B cell (primary cell): ENCODE results near the gene LPIN2. TPM values are rescaled to one million over a fixed set of nuclear protein-coding genes. Genes with fewer than 3 reads are reported as not detected.

ENCODE experiments used
- ATAC-seq: fragments of 200-7000 bp; cut with Tn5 transposase; one replicate; pipeline ENCODE4 v1.10.0; 2021; ENCODE audit warnings: low read depth, mild to moderate bottlenecking, moderate number of reproducible peaks, moderate library complexity
- CTCF ChIA-PET: fragments of 350-600 bp; sonication (Branson Sonifier 250); formaldehyde crosslinking; loops from one replicate; lab custom pipeline; 2021; ENCODE audit warnings: antibody characterized with exemption, inconsistent platforms; lab: Charles Lee
- POLR2A ChIA-PET: fragments of 350-600 bp; sonication (Branson Sonifier 250); formaldehyde crosslinking; loops from one replicate; lab custom pipeline; 2021; ENCODE audit warnings: antibody characterized with exemption; lab: Charles Lee
- DNase-seq: peaks from one replicate; pipeline ENCODE4 v3.0.0; 2013
- H2AFZ ChIP-seq: 2 replicates; pipeline ENCODE4 v1.6.1; 2012; ENCODE audit warnings: mild to moderate bottlenecking, low read depth, low read length; ENCODE audit not compliant: insufficient read depth, poor library complexity, severe bottlenecking
- H3K27ac ChIP-seq, 2 donors: 1 replicate in 1 of 2; 2 replicates in 1 of 2; pipeline ENCODE4 v1.5.1; 2012 to 2013; ENCODE audit warnings: low read length in 2 of 2, mild to moderate bottlenecking in 2 of 2, moderate library complexity in 1 of 2
- H3K27me3 ChIP-seq, 4 experiments: fragments of 200-600 bp in 1 of 4; sonication (generic) in 1 of 4; replicated peaks in 1 of 4; 1 replicate in 2 of 4; 2 replicates in 2 of 4; pipeline versions ENCODE4 v1.6.1 to v1.7.0; 2013 to 2016; ENCODE audit warnings: low read length in 3 of 4, mild to moderate bottlenecking in 2 of 4, mixed read lengths in 1 of 4, moderate library complexity in 1 of 4; ENCODE audit not compliant: insufficient read depth in 4 of 4, control insufficient read depth in 3 of 4; ENCODE audit errors: control extremely low read depth in 1 of 4
- H3K36me3 ChIP-seq, 2 experiments: replicated peaks in 1 of 2; 1 replicate in 1 of 2; 2 replicates in 1 of 2; pipeline versions ENCODE4 v1.6.1 to v1.7.1; 2013; ENCODE audit warnings: low read length in 1 of 2; ENCODE audit not compliant: insufficient read depth in 2 of 2, control insufficient read depth in 1 of 2; ENCODE audit errors: control extremely low read depth in 1 of 2, extremely low read depth in 1 of 2
- H3K4me1 ChIP-seq, 2 donors: fragments of 200-600 bp in 1 of 2; sonication (generic) in 1 of 2; 1 replicate in 1 of 2; 2 replicates in 1 of 2; pipeline versions ENCODE4 v1.5.1 to v1.6.1; 2013 to 2017; ENCODE audit warnings: low read length in 2 of 2; ENCODE audit not compliant: control insufficient read depth in 2 of 2, insufficient read depth in 2 of 2
- H3K4me2 ChIP-seq: replicated peaks from 2 replicates; pipeline ENCODE3; 2012; ENCODE audit warnings: mild to moderate bottlenecking, low read depth, low read length; ENCODE audit not compliant: poor library complexity, severe bottlenecking
- H3K4me3 ChIP-seq, 5 experiments: fragments of 200-600 bp in 1 of 5; sonication (generic) in 1 of 5; 1 replicate in 3 of 5; 2 replicates in 2 of 5; pipeline versions ENCODE4 v1.5.1 to v1.7.0; 2011 to 2016; ENCODE audit warnings: low read length in 4 of 5, mild to moderate bottlenecking in 4 of 5, low read depth in 2 of 5, control low read depth in 1 of 5, moderate library complexity in 1 of 5; ENCODE audit not compliant: insufficient read depth in 1 of 5; ENCODE audit errors: control extremely low read depth in 1 of 5, extremely low read depth in 1 of 5
- H3K79me2 ChIP-seq: fragments of 200-600 bp; sonication (generic); one replicate; pipeline ENCODE4 v1.6.0; 2016; ENCODE audit warnings: low read length; ENCODE audit not compliant: control insufficient read depth, insufficient read depth
- H3K9ac ChIP-seq: fragments of 200-600 bp; sonication (generic); 2 replicates; pipeline ENCODE4 v1.6.1; 2017; ENCODE audit warnings: mild to moderate bottlenecking, low read length, moderate library complexity
- H3K9me3 ChIP-seq, 3 donors: one replicate each; pipeline versions ENCODE4 v1.6.1 to v1.7.1; 2013; ENCODE audit warnings: low read length in 2 of 3; ENCODE audit not compliant: control insufficient read depth in 2 of 3, insufficient read depth in 1 of 3; ENCODE audit errors: control extremely low read depth in 1 of 3
- H4K20me1 ChIP-seq: 2 replicates; pipeline ENCODE4 v1.6.0; 2012; ENCODE audit warnings: mild to moderate bottlenecking, low read length; ENCODE audit not compliant: insufficient read depth, control insufficient read depth, poor library complexity, severe bottlenecking
- H3K27ac Mint-ChIP-seq: one replicate; pipeline ENCODE4 v1.8.0; 2021; ENCODE audit warnings: mixed read lengths
- H3K27me3 Mint-ChIP-seq: one replicate; pipeline ENCODE4 v1.8.0; 2021; ENCODE audit warnings: mixed read lengths
- H3K4me1 Mint-ChIP-seq: one replicate; pipeline ENCODE4 v1.8.0; 2021; ENCODE audit warnings: mixed read lengths
- H3K4me3 Mint-ChIP-seq: one replicate; pipeline ENCODE4 v1.8.0; 2021; ENCODE audit warnings: mixed read lengths
- H3K9me3 Mint-ChIP-seq: one replicate; pipeline ENCODE4 v1.8.0; 2022; ENCODE audit warnings: mixed read lengths; ENCODE audit not compliant: insufficient read depth
- EZH2 ChIP-seq: IDR thresholded peaks from 2 replicates; pipeline ENCODE4 v1.6.1; 2012; ENCODE audit warnings: borderline replicate concordance, low read depth, mild to moderate bottlenecking, moderate library complexity, low read length; ENCODE audit not compliant: insufficient read depth, poor library complexity, severe bottlenecking
- WGBS: methylation state at CpG from one replicate; pipeline ENCODE4 v1.1.5; 2013; ENCODE audit warnings: missing lambda C conversion rate; ENCODE audit not compliant: insufficient coverage; 5-methylcytosine and 5-hydroxymethylcytosine counted together
- intact Hi-C: fragments of 100-400 bp; cut with micrococcal nuclease; formaldehyde crosslinking; loops from one replicate; pipeline ENCODE4 v1.10.0; 2022
- polyA plus RNA-seq: library from polyadenylated mRNA; depleted of rRNA; stranded (reverse); fragments of >200 nt; gene quantifications from 2 replicates; pipeline ENCODE4 v1.2.3, GENCODE V29; 2012
- total RNA-seq, 2 donors: library from RNA; stranded (reverse); fragments of 120-200 nt in 1 of 2; gene quantifications; 1 replicate in 1 of 2; 2 replicates in 1 of 2; pipeline versions ENCODE4 v1.2.3 to v1.2.4, GENCODE V29; 2013 to 2022
- TF ChIP-seq, protein P1 (sequence below): fragments of 200-600 bp; IDR thresholded peaks from one replicate; pipeline ENCODE4 v1.8.0; 2022; ENCODE audit warnings: antibody characterized with exemption, mild to moderate bottlenecking

Gene LPIN2
- total and polyA plus RNA-seq, 2 donors (not counting 1 experiment from before 2014, with no cell fraction given), result 8.0 to 31.0 TPM

DNA sequence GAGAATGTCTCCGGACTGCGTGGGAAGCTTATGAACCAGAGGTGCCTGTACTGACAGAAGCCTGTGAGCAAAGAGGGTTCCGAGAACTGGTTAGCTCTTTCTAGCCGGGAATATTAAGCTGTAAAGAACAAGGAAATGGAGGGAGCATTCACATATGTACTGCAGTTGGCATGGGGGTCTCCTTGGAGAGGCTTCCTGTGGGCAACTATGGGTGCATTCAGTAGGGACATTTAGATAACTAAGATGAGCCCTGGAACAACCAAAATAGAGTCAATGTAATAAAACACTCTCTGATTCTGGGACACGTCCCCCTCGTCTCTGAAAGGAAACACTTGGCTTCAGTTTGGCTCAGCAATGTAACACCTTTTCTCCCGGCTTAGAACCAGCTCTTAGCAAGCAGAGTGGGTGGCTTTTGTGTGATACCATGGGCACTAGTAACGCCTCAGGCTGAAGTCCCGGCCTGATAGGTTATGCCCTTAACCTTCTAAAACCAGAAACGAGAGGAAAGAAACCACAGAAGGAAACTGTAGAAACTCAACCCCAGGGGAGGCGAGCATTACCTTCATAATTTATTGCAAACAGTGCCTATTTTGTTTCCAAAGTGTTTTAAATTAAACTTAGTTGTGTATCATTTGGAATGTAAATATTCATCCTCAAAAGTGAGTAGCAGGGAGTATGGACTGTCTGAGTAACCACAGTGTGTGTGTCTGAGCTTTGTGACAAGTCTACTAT, 48.8 kb upstream of the LPIN2 start:
- Histone ChIP-seq H3K4me2 (no peak overlapping the region), H4K20me1 (no peaks in the 10 kb centered on the region), H3K27me3 (no peaks in the 10 kb centered on the region), H3K4me1 (peaks cover 23 to 27% of the 10 kb centered on the region in 2 donors), H3K79me2 (no peaks in the 10 kb centered on the region), H3K36me3 (no peaks in the 10 kb centered on the region), H2AFZ (peak overlapping the region; percentile 71), H3K4me3 (no peak overlapping the region), H3K27ac (peak overlapping the region; percentile 3 to 64), H3K9me3 (peaks cover 0 to 3% (median 0%) of the 10 kb centered on the region in 3 donors), H3K9ac (no peak overlapping the region)
- ATAC-seq (peak; percentile 24), DNase-seq (no peak)
- 60% methylated on average over 8 of the region's 11 CpGs for WGBS
- CTCF ChIA-PET, result interaction anchor here (0.9 to 7.7 kb wide), 30 partner anchors 8 to 194 kb away, joined by 3 to 152 read pairs (median 7); partner anchors contain the start of gene MYL12A
- intact Hi-C loops, result no loop called here
- H3K4me1 Mint-ChIP-seq, result peaks cover 35% of the 10 kb centered on the region
- POLR2A ChIA-PET, result no interaction called here
- H3K4me3 Mint-ChIP-seq, result peak overlapping the region; percentile 35
- no peaks in the 10 kb centered on the region for H3K9me3 Mint-ChIP-seq
- H3K27ac Mint-ChIP-seq, result peak overlapping the region; percentile 81
- TF ChIP-seq, protein P1, sequence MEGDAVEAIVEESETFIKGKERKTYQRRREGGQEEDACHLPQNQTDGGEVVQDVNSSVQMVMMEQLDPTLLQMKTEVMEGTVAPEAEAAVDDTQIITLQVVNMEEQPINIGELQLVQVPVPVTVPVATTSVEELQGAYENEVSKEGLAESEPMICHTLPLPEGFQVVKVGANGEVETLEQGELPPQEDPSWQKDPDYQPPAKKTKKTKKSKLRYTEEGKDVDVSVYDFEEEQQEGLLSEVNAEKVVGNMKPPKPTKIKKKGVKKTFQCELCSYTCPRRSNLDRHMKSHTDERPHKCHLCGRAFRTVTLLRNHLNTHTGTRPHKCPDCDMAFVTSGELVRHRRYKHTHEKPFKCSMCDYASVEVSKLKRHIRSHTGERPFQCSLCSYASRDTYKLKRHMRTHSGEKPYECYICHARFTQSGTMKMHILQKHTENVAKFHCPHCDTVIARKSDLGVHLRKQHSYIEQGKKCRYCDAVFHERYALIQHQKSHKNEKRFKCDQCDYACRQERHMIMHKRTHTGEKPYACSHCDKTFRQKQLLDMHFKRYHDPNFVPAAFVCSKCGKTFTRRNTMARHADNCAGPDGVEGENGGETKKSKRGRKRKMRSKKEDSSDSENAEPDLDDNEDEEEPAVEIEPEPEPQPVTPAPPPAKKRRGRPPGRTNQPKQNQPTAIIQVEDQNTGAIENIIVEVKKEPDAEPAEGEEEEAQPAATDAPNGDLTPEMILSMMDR, result no peak
- no peak for TF ChIP-seq EZH2
- peaks cover 2% of the 10 kb centered on the region for H3K27me3 Mint-ChIP-seq
